Sigmoid colon (tissue), 4 donors: Measurements from ENCODE around the gene C19orf25.

Source experiments
- CTCF ChIP-seq, 4 experiments: fragments of 450-650 bp in 3 of 4; fragments of 200-600 bp in 1 of 4; IDR thresholded peaks; one replicate each; pipeline ENCODE4 v1.5.1; 2016 to 2019; ENCODE audit warnings: antibody characterized with exemption in 4 of 4, mild to moderate bottlenecking in 3 of 4, moderate library complexity in 2 of 4
- EP300 ChIP-seq, 4 donors: sonication (generic); formaldehyde crosslinking; IDR thresholded peaks; one replicate each; pipeline ENCODE4 v1.6.1; 2017; ENCODE audit warnings: antibody characterized with exemption in 4 of 4
- POLR2A ChIP-seq, 2 donors: fragments of 450-650 bp; IDR thresholded peaks; one replicate each; pipeline ENCODE4 v1.6.1; 2016; ENCODE audit warnings: antibody characterized with exemption in 2 of 2, mild to moderate bottlenecking in 2 of 2, moderate library complexity in 2 of 2
- POLR2AphosphoS5 ChIP-seq, 4 donors: sonication (generic); formaldehyde crosslinking; IDR thresholded peaks; one replicate each; pipeline ENCODE4 v1.6.1; 2017; ENCODE audit warnings: antibody characterized with exemption in 4 of 4

GRCh38 chr19:1470055-1470304 is 9.0 kb downstream of the C19orf25 start:
- no peak for TF ChIP-seq CTCF (IDR thresholded peaks at IDR 0.05)
- TF ChIP-seq POLR2A (IDR thresholded peaks at IDR 0.05) = no peak
- no peak for TF ChIP-seq POLR2AphosphoS5 (IDR thresholded peaks at IDR 0.05)
- no peak for TF ChIP-seq EP300 (IDR thresholded peaks at IDR 0.05)
